AML-193 (cell line): ENCODE data around the gene GAL3ST3.
"Not testable (repeated sequence)": the region's sequence is repeated elsewhere in the genome, so short reads cannot be mapped to it uniquely, and the experiment has no call there.

ENCODE experiments used
- DNase-seq, 2 experiments: peaks; one replicate each; lab custom pipeline; 2025; lab: John Stamatoyannopoulos, UW

The GAL3ST3 gene

GRCh38 chr11:66048547-66049323 lies at the start of gene GAL3ST3:
Gene GAL3ST3, minus strand, starts transcription at chr11:66049161. Its CDS starts 3,746 bp downstream, at chr11:66045415.
- DNase-seq: no peak

GRCh38 chr11:66092125-66092524 lies 43.2 kb upstream of the GAL3ST3 start:
- not testable (repeated sequence) for DNase-seq

- no peak for DNase-seq
Measured at GRCh38 chr11:66090288-66090687, 41.3 kb upstream of the GAL3ST3 start.

GRCh38 chr11:66089067-66089466 lies 40.1 kb upstream of the GAL3ST3 start:
- DNase-seq: no peak

GRCh38 chr11:66087148-66087908 lies 38.4 kb upstream of the GAL3ST3 start:
- no peak for DNase-seq

GRCh38 chr11:66084821-66085475 lies 36.0 kb upstream of the GAL3ST3 start:
- no peak for DNase-seq

- no peak for DNase-seq
Measured at GRCh38 chr11:66083767-66084166, 34.8 kb upstream of the GAL3ST3 start.

GRCh38 chr11:66082946-66083698 lies 34.2 kb upstream of the GAL3ST3 start:
- DNase-seq: no peak

- peak; percentile 80 to 88 for DNase-seq
Measured at GRCh38 chr11:66081505-66081904, 32.5 kb upstream of the GAL3ST3 start.

- peak in 1 of 2 experiments; percentile 7 for DNase-seq
Measured at GRCh38 chr11:66080055-66080817, 31.3 kb upstream of the GAL3ST3 start.

- not testable (repeated sequence) for DNase-seq
Measured at GRCh38 chr11:66078949-66079348, 30.0 kb upstream of the GAL3ST3 start.

GRCh38 chr11:66077927-66078326 lies 29.0 kb upstream of the GAL3ST3 start:
- DNase-seq: no peak

- no peak for DNase-seq
Measured at GRCh38 chr11:66076561-66076960, 27.6 kb upstream of the GAL3ST3 start.

GRCh38 chr11:66075273-66075672 lies 26.3 kb upstream of the GAL3ST3 start:
- no peak for DNase-seq

GRCh38 chr11:66073669-66074068 lies 24.7 kb upstream of the GAL3ST3 start:
- DNase-seq: no peak

- no peak for DNase-seq
Measured at GRCh38 chr11:66072518-66072917, 23.6 kb upstream of the GAL3ST3 start.

- no peak for DNase-seq
Measured at GRCh38 chr11:66072081-66072480, 23.1 kb upstream of the GAL3ST3 start.

- DNase-seq: no peak
Measured at GRCh38 chr11:66071381-66071801, 22.4 kb upstream of the GAL3ST3 start.

- no peak for DNase-seq
Measured at GRCh38 chr11:66070604-66071380, 21.8 kb upstream of the GAL3ST3 start.
